Superior temporal gyrus (tissue), 1 donor: ENCODE results near the gene SUSD2.
"Not testable (repeated sequence)": the region's sequence is repeated elsewhere in the genome, so short reads cannot be mapped to it uniquely, and the experiment has no call there.

ENCODE experiments used
- DNase-seq: peaks from one replicate; pipeline ENCODE4 v3.0.0-alpha.2; 2016; ENCODE audit errors: extremely low spot score

SUSD2 gene

DNA sequence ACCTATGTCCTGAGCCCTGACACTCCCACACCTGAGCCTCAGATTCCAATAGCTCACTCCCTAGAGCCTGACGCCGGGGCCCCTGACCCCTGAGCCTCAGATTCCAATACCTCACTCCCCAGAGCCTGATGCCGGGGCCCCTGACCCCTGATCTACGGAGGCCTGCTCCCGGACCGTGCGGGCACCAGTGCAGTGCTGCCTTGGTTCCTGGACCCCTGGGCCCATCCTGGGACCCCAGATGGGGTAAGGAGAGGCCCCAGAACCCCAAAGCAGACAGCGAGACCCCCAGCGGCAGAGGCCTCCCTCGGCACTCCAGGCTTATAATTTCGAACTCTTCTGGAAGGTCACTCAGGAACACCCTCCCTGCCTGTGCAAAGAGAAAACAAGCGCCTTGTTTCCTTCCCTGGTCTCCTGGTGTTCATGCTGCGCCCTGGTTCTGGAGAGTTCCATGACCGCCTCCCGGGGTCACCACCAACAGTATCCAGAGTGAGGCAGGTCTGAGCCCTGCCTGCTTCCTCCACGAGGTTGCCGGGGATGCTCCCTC, 7.5 kb downstream of the SUSD2 start:
- no peak for DNase-seq

DNA sequence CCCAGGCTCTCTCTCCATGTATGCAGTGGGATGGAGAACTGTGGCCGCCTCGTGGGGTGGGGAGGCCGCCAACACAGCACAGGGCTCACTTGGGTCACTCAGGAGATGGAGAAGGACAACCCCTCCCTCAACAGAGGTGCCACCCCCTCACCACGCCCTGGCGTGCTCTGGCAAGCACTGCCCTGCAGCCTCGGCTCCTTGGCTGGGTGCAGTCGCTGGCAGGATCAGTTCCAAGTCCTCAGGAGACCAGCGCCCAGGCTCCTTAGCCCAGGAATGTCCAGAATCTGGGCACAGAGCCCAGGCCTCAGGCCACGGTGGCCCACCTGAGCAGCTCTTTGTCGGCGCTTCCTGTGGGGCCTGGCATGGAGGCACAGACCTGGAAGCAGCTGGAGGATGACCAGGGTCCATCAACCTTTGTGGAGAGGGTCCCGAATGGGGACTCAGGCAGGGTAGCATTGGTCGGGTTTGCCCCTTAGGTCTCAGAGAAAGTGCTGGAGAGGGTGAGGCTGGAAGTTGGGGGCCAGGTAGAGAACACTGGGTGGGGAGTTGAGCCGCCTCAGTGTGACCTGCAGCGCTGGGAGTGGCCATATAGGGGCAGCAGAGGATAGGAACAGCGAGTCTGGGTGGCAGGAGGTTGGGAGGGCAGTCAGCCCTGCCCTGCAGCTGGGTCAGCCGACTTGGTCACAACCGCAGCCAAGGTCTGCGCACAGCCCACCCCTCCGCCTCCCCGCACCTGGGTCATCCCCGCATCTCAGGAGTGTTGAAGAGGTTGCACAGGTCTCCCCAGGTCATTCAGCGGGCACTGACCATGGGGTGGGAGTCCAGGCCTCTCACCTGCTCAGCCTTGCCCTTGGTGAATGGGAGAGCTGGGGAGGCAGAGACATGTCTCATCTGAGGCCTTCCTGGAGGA, 8.2 kb downstream of the SUSD2 start:
- DNase-seq: peak; percentile 45

DNA sequence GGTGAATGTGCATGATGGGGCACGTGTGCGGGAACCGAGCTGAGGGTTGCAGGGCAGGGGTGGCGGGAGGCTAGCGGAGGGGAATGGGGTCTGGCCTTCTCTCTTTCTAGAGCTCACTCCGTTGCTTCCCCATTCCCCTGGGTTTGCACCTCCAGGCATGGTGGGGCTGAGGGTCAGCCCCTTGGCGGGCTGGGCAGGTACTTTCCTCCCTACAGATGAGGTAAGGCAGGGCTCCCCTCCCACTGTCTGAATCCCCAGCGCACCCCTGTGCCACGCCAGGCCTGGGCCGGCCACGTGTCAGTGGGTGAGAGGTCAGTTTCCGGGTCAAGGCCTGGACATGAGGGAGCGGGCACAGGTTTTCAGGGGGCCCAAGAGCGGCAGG, 8.9 kb downstream of the SUSD2 start:
- no peak for DNase-seq

DNA sequence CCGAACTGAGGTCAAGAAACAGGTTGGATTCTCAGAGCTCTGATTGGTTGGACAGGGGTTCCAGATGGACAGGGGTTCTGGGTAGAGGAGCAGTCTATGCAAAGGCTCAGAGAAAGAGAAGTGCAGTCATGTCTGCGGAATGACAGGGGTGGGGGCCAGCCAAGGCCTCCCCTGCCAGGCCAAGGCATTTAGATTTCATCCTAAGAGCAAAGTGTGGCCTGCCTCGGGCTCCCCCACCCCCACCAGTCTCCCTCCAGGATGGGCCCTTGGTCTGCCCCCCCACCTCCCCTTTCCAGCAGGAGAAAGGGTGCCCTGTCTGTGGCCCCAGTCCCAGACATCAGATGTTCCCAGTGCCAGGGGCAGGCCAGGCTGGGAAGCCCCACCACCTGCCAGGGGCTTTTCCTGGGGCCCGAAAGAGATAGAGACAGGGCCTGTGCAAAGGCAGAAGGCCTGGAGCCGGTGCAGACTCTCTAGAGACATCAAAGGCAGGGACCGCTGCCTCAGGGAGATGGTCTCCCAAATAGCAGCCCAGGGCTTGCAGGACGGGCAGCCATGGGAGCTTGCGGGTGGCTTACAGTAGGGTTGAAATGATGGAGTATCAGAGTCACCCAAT, 9.4 kb downstream of the SUSD2 start:
- DNase-seq: no peak

DNA sequence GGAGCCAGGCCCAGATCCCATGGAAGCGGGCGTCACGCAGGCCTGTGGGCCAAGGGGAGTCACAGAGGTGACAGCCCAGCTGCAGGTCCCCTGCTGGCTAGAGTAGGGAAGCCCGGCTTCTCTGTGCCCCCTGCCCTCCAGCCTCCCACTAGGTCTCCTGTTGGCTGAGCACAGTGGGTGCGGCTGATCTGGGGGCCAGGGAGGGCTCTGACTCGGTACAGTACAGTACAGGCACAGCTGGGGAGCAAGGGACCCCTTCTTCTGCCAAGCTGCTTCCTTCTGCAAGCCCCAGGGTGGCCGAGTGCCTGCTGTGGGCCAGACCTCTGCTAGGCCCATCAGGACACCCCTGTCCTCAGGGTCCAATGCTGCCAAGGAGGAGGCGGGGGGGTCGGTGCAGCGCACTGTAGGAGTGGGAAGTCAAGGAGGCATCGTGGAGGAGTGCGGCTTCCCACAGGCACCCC, 10.1 kb downstream of the SUSD2 start:
- DNase-seq: no peak

DNA sequence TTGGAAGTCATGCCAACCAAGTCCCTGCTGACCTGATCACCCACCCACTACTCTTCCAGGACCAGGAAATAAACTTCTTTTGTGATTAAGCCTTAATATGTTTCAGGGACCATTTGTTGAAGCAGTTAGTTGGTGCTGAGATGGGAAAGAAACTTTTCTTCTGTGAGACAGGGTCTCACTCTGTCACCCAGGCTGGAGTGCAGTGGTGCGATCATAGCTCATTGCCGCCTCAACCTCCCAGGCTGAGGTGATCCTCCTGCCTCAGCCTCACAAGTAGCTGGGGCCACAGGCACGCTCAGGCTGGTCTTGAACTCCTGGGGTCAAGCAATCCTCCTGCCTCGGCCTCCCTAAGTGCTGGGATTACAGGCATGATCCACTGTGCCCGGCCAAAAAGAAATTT, 10.6 kb downstream of the SUSD2 start:
- DNase-seq: no peak

DNA sequence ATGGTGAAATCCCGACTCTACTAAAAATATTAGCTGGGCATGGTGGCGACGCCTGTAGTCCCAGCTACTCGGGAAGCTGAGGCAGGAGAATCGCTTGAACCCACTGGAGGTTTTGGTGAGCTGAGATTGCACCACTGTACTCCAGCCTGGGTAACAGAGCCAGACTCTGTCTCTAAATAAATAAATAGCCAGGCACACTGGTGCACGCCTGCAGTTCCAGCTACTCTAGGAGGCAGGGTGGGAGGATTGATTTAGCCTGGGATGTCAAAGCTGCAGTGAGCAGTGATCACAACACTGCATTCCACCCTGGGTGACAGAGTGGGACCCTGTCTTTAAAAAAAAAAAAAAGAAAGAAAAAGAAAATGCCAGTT, 17.4 kb downstream of the SUSD2 start:
- no peak for DNase-seq

DNA sequence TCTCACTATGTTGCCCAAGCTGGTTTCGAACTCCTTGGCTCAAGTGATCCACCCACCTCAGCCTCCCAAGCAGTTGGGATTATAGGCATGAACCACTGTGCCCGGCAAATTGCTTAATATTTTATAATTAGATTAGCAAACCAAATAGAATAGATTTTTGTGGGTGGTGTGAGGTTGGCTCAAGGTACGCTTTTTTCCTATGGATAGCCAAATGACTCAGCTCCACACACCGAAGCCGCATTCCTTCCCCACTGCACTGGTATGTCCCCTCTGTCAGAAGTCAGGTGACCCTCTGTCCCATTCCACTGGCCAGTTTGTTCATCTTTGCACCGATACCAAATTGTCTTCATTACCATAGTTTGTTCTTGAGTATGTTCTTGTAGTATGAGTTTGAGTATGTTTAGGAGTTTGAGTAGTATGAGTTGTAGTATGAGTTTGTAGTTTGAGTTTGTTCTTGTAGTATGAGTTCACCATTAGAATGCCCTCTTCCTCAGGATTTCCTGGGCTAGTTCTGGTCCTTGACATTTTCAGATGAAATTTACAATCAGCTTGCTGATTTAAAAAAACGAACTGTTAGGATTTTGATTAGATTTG, 19.4 kb downstream of the SUSD2 start:
- DNase-seq: no peak

DNA sequence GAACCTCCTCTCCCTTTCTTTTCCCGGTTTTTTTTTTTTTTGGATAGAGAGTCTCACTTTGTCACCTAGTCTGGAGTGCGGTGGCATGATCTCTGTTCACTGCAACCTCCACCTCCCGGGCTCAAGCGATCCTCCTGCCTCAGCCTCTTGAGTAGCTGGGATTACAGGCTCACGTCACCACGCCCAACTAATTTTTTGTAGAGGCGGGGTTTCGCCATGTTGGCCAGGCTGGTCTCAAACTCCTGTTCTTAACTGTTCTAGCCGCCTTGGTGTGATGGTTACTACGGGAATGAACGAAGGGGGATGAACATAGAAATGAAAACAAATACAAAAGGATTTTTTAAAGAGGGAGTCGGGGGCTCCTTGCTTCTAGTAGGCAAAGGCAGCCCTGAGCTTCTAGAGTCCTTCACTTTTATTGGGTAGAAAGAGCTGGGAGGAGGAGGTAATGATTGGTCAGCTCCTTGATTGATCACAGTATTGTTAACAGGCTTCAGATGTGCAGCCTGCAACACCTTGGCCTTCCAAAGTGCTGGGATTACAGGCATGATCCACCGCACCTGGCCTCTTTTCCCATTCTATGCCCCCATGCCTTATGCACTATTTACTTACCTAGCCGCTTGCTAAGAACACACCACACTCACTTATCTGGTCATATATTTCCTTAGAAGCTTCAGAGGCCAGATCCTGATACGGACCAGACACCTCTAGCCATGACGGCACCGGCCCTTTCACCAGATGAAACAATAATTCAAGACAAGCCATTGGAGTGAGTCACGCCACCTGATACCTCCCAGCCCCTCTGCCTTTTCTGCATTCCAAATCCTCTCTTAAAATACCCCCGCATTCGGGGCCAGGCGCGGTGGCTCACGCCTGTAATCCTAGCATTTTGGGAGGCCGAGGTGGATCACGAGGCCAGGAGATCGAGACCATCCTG, 20.7 kb downstream of the SUSD2 start:
- no peak for DNase-seq

DNA sequence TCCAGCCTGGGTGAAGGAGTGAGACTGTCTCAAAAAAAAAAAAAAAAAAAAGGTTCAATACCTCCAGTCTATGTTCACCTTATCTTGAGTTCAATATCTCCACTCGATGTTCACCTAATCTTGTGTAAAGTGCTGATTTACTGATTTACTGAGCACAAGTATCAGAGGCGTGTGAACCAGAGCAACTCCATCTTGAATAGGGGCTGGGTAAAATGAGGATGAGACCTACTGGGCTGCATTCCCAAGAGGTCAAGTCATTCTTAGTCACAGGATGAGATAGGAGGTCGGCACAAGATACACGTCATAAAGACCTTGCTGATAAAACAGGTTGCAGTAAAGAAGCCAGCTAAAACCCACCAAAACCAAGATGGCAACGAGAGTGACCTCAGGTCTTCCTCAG, 22.6 kb downstream of the SUSD2 start:
- DNase-seq: not testable (repeated sequence)

DNA sequence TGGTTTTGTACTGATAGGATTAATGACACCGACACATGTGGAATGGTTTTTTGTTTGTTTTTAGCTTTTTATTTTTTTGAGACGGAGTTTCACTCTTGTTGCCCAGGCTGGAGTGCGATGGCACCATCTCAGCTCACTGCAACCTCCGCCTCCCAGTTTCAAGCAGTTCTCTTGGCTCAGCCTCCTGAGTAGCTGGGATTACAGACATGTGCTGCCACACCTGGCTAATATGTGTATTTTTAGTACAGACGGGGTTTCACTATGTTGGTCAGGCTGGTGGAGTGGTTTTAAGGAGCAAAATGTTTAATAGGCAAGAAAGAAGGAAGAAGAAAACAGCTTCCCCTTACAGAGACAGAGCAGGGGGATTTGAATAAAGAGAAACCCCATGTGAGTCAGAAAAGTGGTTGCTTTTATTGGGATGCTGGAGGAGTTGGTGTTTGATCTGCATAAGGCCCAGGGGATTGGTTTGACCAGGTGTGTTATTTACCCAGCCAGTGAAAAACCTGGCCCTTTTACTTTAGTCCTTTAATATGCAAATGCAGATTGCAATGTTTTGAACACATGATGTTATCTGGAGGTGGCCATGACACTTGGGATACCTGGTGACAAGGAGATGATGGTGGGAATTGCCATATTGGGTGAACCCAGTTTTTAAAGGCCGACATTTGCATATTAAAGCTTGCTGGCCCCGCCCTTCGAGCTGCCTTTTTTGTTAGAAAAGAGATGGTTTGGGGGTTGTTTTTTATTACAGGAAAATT, 24.3 kb downstream of the SUSD2 start:
- no peak for DNase-seq

DNA sequence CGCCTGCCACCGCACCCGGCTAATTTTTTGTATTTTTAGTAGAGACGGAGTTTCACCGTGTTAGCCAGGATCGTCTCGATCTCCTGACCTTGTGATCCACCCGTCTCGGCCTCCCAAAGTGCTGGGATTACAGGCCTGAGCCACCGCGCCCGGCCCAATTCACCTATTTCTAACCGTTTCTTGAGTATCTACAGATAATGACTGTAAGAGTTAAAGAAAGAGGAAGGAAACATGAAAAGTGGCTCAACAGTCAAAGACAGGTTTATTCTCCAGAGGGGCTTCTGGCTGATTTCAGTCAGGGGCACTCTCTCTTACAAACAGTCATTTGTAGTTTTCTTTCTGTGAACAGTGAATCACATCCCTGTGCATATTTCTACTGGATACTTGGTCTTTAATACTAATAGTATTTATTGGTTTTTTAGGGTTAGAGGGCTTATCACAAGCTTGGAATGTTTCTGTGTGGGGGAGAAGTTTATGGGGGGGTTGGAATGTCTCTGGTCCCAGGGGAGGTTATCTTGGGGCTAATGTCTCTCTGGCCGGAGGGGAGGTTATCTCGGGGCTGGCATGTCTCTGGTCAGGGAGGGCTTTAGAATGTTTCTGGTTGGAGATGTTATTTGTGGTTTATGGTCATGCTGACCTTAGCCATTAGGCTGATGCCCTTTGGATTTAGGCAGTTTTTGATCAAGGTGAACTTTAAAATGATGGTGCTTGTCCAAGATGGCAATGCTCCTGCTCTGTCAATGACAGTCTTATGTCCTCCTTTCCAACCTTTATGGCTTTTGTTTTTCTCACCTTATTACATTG, 25.4 kb downstream of the SUSD2 start:
- not testable (repeated sequence) for DNase-seq

DNA sequence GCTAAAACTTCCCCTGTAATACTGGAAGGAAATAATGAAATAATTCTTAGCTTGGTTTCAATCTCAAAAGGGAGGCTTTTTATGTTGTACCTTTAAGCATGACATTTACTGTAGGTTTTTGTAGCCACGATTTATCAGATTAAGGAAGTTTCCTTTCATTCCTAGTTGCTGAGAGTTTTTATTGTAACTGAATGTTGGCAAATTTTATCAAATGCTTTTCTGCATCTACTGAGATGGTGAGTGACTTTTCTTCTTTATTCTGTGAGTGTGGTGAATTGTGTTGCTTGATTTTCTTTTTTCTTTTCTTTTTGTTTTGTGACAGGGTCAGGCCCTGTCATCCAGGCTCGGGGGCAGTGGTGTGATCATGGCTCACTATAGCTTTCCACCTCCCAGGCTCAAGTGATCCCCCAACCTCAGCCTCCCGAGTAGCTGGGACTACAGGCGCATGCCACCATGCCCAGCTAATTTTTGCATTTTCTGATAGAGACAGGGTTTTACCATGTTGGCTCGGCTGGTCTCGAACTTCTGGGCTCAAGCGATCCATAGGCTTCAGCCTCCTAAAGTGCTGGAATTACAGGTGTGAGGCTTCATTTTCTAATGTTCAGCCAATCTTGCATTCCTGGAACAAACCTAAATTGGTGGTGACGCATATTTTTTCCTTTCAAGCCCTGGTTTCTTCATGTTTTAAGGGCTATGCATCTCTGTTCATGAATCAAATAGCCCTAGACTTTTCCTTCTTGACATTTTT, 26.2 kb downstream of the SUSD2 start:
- no peak for DNase-seq

DNA sequence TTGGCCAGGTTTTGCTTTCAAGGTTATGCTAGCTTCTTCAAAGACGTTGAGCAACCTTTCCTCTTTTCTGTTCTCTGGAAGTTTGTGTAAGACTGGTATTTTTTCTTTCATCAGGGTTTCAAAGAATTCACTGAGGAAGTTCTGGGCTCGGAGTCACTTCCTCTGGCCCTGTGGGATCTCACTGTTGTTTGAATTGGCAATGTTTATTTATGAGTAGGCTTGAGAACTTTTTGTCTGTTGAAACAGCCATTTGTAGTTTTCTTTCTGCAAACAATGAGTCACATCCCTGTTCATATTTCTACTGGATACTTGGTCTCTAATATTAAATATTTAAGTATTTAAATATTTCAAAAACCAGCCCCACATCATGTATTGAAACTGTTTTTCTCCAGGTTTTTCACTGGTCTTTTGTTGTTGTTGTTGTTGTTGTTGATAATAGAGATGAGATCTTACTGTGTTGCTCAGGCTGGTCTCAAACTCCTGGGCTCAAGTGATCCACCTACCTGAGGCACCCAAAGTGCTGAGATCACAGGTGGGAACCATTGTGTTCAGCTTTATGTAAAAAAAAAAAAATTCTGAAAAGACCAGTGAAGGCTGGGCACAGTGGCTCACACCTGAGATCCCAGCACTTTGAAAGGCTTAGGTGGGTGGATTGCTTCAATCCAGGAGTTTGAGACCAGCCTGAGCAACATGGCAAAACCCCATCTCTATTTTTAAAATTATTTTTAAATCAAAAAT, 26.9 kb downstream of the SUSD2 start:
- DNase-seq: peak; percentile 30

DNA sequence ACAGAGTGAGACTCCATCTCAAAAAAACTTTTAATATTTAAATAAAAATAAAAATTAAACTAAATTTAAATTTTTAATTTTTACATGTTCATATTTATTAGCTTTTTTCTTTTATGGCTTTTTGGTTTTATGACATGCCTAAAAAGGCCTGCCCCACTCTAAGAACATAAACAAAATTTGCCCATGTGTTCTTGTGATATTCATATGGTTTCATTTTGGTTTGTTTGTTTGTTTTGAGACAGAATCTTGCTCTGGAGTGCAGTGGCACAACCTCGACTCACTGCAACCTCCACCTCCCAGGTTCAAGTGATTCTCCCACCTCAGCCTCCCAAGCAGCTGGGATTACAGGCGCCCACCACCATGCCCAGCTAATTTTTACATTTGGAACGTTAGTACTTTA, 27.7 kb downstream of the SUSD2 start:
- no peak for DNase-seq

DNA sequence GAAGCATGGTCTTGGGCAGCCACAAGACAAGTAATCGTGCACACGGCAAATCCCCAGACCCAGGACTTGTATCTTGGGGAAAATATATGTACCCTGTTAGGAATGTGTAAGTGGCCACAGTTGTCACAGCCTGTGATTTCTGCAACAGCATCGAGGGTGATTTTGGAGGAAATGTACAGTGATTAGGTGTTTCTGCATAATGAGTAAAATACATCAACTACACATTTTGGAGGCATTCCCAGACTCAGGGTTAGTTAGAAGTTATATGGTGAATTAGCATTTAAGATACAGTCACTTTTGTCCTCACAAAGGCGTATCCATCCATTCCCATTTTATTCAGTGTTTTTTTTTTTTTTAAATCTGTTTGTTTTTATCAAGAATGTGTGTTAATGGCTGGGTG, 28.4 kb downstream of the SUSD2 start:
- DNase-seq: no peak

DNA sequence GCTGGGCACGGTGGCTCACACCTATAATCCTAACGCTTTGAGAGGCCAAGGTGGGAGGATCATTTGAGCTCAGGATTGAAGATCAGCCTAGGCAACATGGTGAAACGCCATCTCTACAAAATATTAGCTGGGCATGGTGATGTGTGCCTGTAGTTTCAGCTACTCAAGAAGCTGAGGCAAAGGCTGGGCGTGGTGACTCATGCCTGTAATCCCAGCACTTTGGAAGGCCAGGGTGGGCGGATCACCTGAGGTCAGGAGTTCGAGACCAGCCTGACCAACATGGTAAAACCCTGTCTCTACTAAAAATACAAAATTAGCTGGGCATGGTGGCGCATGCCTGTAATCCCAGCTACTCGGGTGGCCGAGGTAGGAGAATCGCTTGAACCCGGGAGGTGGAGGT, 29.1 kb downstream of the SUSD2 start:
- not testable (repeated sequence) for DNase-seq

DNA sequence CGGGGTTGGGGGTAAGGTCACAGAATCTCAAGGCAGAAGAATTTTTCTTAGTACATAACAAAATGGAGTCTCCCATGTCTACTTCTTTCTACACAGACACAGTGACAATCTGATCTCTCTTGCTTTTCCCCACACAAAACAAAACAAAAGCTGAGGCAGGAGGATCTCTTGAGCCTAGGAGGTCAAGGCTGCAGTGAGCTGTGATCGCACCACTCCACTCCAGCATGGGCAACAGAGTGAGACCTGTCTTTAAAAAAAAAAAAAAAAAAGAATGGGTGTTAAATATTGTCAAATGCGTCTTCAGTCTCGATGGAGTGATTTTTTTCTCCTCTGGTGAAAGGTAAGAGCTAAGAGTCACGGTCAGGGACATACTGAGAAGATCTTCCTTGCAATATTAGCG, 30.4 kb downstream of the SUSD2 start:
- not testable (repeated sequence) for DNase-seq
